Osteocyte (in vitro differentiated cells): ENCODE results near the gene ZBTB40. TPM values are rescaled to one million over a fixed set of nuclear protein-coding genes. Genes with fewer than 3 reads are reported as not detected.

ENCODE experiments used
- DNase-seq: peaks from one replicate; pipeline ENCODE4 v3.0.0; 2021; ENCODE audit warnings: mixed read lengths; ENCODE audit not compliant: unreplicated experiment; ENCODE audit errors: extremely low spot score
- H3K27ac Mint-ChIP-seq: one replicate; pipeline ENCODE4 v1.8.0; 2021; ENCODE audit warnings: mild to moderate bottlenecking, mixed read lengths; ENCODE audit not compliant: unreplicated experiment
- H3K27me3 Mint-ChIP-seq: one replicate; pipeline ENCODE4 v1.8.0; 2021; ENCODE audit warnings: mixed read lengths; ENCODE audit not compliant: unreplicated experiment
- H3K36me3 Mint-ChIP-seq: one replicate; pipeline ENCODE4 v1.8.0; 2021; ENCODE audit warnings: mixed read lengths; ENCODE audit not compliant: unreplicated experiment
- H3K4me1 Mint-ChIP-seq: one replicate; pipeline ENCODE4 v1.8.0; 2021; ENCODE audit warnings: mixed read lengths; ENCODE audit not compliant: unreplicated experiment
- H3K4me3 Mint-ChIP-seq: one replicate; pipeline ENCODE4 v1.8.0; 2021; ENCODE audit warnings: mild to moderate bottlenecking, moderate library complexity, mixed read lengths; ENCODE audit not compliant: unreplicated experiment
- H3K9me3 Mint-ChIP-seq: one replicate; pipeline ENCODE4 v1.8.0; 2021; ENCODE audit warnings: mixed read lengths; ENCODE audit not compliant: unreplicated experiment
- total RNA-seq: library from RNA; stranded (reverse); gene quantifications from 2 replicates; pipeline ENCODE4 v1.2.1, GENCODE V29; 2021
- TF ChIP-seq, protein P1 (sequence below): fragments of 200-600 bp; sonication (generic); IDR thresholded peaks from 2 replicates; pipeline ENCODE4 v1.5.0; 2021; ENCODE audit warnings: antibody characterized with exemption, mild to moderate bottlenecking, moderate library complexity

Gene ZBTB40
- total RNA-seq, 1 donor from 2014 or later: 23.6 TPM

- no peaks in the 10 kb centered on the region for H3K9me3 Mint-ChIP-seq
- H3K4me1 Mint-ChIP-seq: peaks cover 5% of the 10 kb centered on the region
- TF ChIP-seq, protein P1, sequence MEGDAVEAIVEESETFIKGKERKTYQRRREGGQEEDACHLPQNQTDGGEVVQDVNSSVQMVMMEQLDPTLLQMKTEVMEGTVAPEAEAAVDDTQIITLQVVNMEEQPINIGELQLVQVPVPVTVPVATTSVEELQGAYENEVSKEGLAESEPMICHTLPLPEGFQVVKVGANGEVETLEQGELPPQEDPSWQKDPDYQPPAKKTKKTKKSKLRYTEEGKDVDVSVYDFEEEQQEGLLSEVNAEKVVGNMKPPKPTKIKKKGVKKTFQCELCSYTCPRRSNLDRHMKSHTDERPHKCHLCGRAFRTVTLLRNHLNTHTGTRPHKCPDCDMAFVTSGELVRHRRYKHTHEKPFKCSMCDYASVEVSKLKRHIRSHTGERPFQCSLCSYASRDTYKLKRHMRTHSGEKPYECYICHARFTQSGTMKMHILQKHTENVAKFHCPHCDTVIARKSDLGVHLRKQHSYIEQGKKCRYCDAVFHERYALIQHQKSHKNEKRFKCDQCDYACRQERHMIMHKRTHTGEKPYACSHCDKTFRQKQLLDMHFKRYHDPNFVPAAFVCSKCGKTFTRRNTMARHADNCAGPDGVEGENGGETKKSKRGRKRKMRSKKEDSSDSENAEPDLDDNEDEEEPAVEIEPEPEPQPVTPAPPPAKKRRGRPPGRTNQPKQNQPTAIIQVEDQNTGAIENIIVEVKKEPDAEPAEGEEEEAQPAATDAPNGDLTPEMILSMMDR: no peak
- no peak overlapping the region for H3K27ac Mint-ChIP-seq
- DNase-seq: no peak
- H3K4me3 Mint-ChIP-seq: no peak overlapping the region
- H3K36me3 Mint-ChIP-seq: peaks cover 6% of the 10 kb centered on the region
- H3K27me3 Mint-ChIP-seq: no peaks in the 10 kb centered on the region
Measured at GRCh38 chr1:22535399-22535798, 83.7 kb downstream of the ZBTB40 start.

- H3K4me1 Mint-ChIP-seq: peaks cover 7% of the 10 kb centered on the region
- no peak overlapping the region for H3K27ac Mint-ChIP-seq
- H3K36me3 Mint-ChIP-seq: peaks cover 6% of the 10 kb centered on the region
- TF ChIP-seq, protein P1: no peak
- DNase-seq: no peak
- H3K9me3 Mint-ChIP-seq: no peaks in the 10 kb centered on the region
- H3K27me3 Mint-ChIP-seq: no peaks in the 10 kb centered on the region
- no peak overlapping the region for H3K4me3 Mint-ChIP-seq
Measured at GRCh38 chr1:22536506-22536905, 84.9 kb downstream of the ZBTB40 start.

- H3K27me3 Mint-ChIP-seq: no peaks in the 10 kb centered on the region
Measured at GRCh38 chr1:22537441-22538139, 85.9 kb downstream of the ZBTB40 start.

GRCh38 chr1:22539510-22540118 is 88.0 kb downstream of the ZBTB40 start:
- Mint-ChIP-seq H3K4me3 (no peak overlapping the region), H3K27me3 (peaks cover 10% of the 10 kb centered on the region), H3K36me3 (peaks cover 3% of the 10 kb centered on the region), H3K4me1 (peaks cover 7% of the 10 kb centered on the region), H3K27ac (no peak overlapping the region), H3K9me3 (no peaks in the 10 kb centered on the region)
- TF ChIP-seq, protein P1: no peak
- DNase-seq: no peak

More at GRCh38 chr1:22537441-22538139, 85.9 kb downstream of the ZBTB40 start:
- Mint-ChIP-seq H3K36me3 (peaks cover 6% of the 10 kb centered on the region), H3K27ac (no peak overlapping the region), H3K4me3 (no peak overlapping the region), H3K4me1 (peaks cover 7% of the 10 kb centered on the region), H3K9me3 (no peaks in the 10 kb centered on the region)
- TF ChIP-seq, protein P1: no peak
- no peak for DNase-seq

DNA sequence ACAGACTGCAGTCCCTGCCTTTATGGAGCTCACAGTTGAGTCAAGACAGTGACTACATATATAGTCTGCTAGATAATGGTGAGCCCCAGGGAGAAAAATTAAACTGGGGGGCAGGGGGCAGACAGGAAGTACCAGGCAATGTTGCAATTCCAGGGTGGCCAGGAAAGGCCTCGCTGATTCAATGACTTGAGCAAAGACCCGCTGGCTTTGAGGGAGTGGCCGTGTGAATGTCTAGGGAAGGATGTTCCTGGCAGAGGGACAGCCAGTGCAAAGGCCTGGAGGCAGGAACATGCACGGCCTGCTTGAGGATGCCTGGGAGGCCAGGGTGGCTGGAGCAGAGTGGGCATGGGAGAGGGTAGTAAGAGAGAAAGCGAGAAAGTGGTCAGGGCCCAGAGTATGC is 88.7 kb downstream of the ZBTB40 start:
- TF ChIP-seq, protein P1: no peak
- no peak for DNase-seq
- Mint-ChIP-seq H3K27ac (no peak overlapping the region), H3K4me1 (peaks cover 7% of the 10 kb centered on the region), H3K27me3 (peaks cover 14% of the 10 kb centered on the region), H3K9me3 (no peaks in the 10 kb centered on the region), H3K4me3 (no peak overlapping the region), H3K36me3 (peaks cover 3% of the 10 kb centered on the region)
